NK-92 (cell line): ENCODE data around the gene RCE1.

Source experiments
- DNase-seq: peaks from one replicate; lab custom pipeline; 2025; ENCODE audit not compliant: unreplicated experiment; lab: John Stamatoyannopoulos, UW

RCE1 gene

DNA sequence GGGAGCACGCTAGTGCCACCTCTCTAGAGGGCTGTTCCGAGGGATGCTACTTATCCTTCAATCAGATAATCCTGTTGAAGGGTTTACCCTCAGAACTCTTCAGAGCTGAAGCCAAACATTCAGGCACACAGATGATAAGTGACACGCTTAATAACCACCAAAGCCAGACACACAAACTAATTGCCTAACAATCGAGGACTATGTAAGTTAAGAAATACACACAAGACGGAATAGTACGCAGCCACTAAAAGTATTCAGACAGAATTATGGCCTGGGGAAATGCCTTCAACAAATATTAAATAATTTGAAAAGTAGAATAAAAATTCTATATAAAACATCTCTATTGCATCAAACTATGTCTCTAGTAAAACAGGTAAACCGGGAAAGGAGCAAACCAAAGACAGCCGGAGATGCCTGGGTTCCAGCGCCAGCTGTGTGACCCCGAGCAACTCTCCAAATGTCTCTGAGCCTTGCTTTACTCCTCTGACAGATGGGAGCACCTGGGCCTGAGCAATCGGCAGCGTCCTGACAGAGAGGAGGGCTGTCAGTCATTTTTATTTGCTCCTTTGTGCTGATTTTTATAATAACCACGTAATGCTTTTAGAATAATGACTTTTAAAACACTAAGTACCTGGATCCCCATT lies 25.0 kb downstream of the RCE1 start:
- no peak for DNase-seq

DNA sequence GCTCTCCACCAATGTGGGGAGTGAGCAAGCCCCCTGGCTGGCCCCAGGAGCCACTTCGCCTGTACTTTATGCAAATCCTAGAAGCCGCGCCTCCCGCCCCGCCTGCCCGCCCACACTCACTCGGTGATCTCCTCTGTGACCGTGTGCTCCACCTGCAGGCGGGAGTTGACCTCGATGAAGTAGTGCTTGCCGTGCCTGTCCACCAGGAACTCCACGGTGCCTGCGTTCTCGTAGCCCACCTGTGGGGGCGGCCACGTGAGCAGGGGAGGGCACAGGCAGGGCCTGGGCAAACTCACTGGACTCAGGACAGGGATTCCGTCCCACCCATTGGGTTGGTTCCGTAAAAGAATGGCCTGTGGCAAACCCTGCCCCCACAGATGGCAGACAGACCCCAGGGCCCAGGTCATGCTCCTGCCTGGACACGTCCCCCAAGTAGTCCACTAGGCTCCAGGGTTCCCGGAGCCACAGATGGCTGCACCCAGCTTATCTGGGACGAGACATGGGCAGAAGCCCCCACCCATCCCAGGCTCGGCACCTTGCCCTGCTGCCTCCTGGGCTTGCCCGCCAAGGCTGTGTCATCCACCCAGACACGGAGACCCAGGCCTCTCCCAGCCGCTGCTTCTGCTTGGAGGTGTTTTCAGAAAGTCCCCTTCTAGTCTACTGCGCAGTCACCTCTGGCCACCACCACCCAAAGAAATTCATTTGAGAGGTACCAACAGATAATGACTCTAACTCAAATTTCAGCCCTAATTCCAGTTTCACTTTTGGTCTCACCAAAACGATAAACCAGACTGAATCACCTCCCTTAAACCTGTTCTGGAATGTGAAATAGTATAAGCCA lies 25.7 kb downstream of the RCE1 start:
- DNase-seq: no peak

DNA sequence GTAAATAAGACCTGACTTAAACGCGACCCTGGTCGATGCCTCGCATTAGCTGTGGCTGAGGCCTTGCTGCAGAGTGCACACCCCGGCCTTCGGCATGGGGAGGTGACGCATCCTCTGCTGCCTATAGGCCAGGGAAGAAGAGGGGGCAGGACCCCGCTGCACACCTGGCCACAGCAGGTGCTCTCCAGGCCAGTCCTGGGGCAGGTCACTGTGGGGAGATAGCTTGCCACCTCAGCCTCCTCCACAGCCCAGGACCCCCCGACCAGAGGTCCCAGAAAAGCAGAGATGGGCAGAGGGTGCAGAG lies 26.3 kb downstream of the RCE1 start:
- no peak for DNase-seq

DNA sequence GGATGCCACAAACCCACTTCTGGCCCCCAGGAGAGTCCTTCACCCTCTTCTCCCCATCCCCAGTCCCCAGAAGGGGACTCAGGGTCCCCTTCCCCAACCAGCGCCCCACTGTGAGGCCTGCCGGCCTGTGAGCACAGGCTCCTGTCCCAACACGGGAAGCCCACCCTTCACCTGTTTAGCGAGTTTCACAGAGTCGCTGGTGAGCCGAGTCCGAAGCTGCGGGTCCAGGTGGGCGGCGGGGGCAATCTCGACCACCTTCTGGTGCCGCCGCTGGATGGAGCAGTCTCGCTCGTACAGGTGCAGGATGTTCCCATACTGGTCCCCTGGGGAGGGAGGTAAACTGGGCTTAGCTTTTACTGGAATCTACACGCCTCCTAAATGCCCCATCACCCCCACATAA lies 26.9 kb downstream of the RCE1 start:
- no peak for DNase-seq

DNA sequence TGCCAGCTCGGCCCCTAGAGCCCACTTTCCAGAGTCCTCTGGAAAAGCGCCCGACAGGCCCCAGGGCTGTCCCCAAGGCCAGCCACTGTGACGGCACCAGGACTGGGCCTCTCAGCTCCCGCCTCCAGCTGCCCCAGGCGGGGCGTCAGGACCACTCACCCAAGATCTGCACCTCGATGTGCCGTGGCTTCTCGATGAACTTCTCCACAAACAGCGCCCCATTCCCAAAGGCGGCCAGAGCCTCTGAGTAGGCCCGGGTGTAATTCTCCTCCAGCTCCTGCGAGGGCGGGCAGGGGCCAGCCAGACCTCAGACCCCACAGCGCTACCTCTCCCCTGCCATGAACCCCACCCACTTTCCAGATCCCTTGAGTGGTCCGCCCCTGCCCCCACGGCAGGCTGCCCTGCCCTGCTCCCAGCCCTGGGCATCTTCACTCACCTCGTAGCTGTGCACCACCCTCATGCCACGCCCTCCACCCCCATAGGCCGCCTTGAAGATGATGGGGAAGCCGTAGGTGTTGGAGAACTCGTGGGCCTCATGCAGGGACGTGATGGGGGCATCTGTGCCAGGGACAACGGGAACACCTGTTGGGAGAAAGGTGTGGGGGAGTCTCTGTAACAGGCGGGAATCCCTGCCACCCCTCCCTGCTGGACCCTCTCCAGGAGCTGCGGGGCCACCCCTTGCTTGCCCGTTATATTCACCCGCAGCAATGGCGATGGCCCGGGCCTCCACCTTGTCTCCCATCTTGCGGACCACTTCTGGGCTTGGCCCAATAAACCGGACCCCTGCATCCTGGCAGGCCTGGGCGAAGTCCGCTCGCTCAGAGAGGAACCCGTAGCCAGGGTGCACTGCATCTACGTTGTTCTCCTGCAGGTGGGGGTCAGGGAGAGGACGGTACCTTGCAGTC lies 27.6 kb downstream of the RCE1 start:
- DNase-seq: no peak

DNA sequence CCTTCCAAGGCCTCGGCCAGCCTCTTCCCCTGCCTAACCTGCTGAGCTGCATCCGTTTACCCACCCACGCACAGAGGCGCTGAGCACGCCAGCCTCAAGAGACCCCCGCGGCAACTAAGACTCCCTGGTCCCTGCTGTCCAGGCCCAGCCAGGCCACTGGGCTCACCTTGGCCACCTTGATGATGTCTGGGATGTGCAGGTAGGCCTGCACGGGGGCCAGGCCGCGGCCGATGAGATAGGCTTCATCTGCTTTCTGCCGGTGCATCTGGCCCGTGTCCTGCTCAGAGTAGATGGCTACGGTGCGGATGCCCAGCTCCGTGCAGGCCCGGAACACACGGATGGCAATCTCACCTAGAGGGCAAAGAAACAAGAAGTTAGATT lies 28.3 kb downstream of the RCE1 start:
- no peak for DNase-seq

DNA sequence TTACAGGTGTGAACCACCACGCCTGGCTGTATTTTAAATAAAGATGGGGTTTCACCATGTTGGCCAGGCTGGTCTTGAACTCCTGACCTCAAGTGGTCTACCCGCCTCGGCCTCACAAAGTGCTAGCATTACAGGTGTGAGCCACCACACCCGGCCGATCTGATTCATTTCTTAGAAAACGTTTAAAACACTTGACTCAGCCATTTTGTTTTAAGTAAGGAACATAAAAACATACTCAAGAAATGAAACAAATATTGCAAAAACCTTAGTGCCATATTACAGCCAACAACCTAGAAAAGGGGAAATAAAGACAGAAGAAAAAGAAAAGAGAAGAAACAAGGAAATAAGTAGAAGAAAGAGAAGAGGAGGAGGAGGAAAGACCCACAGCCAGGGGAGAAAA lies 31.0 kb downstream of the RCE1 start:
- no peak for DNase-seq

DNA sequence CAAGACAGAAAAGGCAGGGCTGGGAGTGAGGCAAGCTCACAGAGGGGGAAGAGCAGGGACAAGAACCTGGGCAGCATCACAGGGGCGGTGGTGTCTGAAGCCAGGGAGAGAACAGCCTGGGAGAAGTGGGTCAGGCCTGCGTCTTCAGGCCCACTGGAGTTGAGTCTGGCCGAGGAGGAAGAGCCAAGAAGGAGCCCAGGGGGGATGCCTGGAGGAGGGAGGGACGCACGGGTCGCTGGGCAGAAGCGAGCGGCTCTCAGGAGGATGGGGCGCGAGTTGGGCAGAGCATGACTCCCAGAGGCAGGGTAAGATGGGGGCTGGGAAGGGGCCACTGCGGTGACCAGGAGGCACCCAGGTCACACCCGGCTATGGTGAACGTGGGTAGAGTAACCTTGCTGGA lies 32.1 kb downstream of the RCE1 start:
- no peak for DNase-seq

DNA sequence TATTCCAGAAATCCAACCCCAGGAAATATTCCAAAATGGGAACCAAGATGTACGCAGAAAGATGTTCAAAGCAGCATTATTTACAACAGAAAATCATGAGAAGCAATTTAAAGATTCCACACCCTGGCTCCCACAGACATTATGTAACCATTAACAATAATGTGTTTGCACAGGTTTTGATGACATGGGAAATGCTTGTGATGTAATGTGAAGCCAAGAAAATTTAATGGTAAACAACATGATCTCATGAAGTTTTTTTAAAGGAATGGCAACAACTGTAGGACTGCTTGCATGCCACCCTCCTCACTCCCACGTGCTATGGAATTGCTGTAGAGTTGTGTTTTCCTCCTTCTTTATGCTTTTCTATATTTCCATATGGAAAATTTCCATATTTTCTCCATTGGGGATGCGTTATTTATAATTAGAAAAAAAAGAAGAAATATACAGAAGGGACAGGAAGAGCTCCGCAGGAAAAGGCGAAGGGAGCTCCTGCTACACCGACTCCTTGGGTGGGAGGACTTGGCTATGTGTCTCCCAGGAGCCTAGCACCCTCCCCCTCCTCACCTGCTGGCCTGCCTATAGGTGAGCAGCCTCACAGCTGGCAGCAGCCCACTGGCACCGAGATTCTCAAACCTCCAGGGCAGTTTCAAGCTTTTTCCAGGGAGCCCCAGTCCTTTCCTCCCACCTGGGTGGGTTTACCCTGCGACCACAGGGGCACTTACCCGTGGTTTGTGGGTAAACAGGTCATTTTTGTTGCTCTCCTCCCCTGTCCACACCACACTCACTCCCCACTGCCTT lies 34.5 kb downstream of the RCE1 start:
- no peak for DNase-seq

DNA sequence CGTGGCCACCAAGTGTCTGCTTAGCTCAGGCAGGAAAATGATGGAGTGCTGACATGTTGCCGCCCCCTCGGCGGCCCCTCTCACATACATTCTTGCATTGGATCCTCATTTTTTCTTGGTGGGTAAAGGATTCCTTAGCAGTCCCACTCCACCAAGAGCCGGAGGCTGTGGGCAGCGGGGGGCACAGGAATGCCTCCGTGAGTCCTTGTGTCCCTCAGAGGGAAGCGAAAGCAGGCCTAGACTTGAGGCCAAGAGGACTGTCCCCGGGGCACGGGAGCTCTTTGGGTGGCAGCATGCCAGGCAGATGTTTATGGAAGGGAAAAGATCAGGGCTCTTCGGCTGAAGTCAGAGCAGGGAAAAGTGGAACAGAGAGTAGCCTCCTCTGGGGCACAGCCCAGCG lies 35.2 kb downstream of the RCE1 start:
- DNase-seq: no peak

DNA sequence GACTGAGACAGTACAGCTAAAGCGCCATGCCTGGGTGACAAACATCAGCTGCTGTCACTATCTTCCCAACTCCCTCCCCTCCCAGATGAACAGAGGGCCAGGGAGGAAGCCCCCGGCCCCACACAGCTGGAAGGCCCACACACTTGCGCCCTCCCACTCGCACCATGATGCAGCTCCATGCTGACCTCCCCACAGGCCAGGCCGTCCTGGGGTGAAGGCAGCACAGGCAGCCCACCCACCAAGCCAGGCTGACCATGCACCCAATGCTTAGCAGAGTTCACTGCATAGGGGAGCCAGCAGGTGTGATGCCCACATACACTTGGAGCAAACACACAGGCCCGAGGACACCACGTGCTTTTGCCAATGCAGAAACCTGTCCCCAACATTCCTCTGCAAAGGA lies 35.8 kb downstream of the RCE1 start:
- DNase-seq: no peak

DNA sequence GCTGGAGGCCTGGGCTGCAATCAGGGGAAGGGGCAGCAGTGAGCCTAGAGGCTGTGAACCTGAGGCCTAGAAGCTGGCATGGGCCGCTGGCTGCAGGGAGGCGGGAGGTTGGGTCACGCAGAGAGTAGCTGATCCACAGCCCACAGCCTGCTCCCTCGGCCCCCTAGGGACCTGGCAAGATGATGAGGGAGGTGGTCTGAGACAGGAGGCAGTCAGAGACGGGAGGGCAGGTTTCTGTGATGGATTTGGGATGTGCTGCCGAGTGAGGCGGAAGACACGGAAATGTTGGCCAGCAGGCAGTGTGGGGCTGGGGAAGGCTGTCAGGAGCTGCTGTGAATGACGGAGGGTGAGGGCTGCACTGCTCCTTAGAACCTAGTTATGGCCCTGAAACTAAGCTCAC lies 36.3 kb downstream of the RCE1 start:
- no peak for DNase-seq

DNA sequence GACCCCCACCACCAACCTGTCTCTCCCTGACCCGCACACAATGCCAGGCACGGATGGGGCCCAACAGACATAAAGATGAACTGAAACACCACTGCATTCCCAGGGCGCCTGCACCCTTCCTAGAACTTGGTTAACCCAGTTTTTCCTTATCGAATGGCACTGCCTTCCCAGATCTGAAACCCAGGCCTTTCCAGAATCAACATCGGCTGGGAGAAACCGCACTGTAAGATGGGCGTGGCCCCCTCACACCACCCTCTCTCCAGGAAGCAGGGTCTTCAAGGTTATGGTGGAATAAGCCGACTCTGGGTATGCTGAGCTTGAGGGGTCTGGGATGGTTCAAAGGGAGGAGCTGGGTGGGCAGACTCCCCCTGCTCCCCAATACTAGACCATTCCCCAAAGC lies 36.8 kb downstream of the RCE1 start:
- no peak for DNase-seq

DNA sequence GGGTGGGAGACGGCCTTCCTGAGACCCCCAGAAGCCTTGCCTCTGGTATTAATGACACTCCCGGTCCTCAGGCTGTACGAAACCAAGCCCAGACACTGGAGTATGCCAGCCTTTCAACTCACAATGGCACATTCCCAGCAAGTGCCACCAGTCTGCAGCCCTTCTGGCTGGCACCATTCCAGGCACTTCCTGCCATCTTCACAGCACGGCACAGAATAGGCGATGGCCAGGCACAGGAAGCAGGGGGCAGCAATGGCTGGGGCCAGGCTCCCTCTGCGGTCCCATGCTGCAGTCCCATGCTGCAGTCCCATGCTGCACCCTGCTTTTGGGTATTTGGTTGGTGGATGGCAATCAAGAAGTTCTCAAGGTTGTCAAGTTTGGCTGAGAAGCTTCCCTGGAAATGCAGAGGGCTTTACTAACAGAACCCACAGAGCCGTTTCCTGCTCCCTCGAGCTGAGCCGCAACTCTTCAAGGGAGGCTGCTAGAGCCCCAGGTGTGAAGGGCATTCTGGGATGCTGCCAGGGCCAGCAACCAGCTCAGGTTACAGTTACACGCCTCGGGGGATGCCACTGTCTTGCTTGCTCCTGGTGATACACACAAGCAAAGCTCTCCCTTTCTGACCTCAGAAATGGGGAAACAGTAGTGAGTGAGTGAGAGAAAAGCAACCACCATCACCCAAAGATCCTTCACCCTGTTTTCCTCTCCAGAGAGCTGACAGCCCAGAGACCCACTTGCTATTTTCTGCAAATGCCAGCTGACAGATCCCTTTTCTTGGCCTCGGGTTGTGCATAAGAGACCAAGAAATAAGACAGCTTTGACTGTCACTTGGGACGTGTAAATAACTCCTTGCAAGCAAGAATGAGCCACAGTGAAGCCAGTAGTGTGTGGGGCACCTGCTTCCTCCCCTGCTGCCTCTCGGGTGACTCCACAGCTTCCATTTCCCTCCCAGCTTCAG lies 37.5 kb downstream of the RCE1 start:
- DNase-seq: no peak

DNA sequence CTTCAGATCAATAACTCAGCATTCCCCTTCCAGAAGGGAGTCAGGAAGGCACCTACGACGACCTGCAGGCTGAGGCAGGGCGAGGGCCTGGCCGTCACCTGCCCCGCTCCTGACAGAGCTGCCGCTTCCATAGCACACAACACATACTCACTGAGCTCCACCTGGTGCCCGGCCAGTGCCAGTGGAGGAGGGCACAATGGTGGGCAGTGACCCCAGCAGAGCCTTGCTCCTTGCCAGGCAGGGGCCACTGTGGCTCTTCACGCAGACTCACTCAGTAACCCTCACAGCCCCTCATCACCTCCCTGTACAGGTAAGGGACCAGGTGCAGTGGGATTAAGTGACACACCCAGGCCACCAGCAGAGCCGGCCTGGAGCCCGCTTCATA lies 38.2 kb downstream of the RCE1 start:
- no peak for DNase-seq

DNA sequence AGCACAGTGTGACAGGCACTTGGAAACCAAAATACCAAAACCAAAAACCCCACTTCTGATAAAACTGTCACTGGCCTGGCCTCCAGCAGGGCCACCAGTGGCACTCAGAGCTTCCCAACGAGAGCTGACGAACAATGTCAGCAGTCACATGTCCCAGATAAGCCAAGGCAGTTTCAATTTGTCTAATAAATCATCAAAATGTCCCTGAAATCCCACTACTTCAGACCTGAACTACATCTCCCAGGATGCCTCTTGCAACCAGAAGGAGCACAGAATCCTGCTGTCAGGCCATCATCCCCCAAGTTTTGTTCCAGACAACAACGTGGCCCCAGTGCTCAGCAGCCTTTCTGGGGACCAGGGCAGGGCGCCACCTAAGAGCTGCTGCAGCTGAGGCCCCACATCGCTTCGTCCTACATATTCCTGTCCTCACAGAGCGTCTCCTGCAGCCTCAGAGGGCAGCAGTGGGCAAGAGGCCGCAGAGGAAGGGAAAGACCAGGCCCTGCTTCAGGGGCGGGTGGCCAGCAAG lies 38.7 kb downstream of the RCE1 start:
- DNase-seq: no peak

DNA sequence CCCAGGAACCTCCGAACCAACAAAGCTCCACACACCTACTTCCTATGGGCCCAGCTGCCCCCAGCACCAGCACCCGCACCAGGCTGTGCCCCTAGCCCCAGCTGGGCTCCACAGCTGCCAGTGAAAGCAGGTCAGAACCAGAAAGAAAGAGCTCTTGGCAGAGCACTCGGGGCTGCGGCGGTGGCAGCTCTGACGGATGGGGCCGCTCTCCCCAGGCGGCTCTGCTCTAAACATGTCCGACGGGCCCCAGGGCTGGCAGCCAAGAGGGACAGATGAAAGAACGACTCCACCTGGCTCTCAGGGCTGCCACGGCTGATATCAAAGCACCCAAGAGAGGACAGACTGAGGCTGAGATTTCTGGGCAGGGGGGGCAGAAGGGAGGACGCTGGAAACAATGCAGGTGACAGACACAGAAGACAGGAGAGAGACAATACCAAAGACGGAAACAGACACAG lies 39.3 kb downstream of the RCE1 start:
- DNase-seq: no peak

DNA sequence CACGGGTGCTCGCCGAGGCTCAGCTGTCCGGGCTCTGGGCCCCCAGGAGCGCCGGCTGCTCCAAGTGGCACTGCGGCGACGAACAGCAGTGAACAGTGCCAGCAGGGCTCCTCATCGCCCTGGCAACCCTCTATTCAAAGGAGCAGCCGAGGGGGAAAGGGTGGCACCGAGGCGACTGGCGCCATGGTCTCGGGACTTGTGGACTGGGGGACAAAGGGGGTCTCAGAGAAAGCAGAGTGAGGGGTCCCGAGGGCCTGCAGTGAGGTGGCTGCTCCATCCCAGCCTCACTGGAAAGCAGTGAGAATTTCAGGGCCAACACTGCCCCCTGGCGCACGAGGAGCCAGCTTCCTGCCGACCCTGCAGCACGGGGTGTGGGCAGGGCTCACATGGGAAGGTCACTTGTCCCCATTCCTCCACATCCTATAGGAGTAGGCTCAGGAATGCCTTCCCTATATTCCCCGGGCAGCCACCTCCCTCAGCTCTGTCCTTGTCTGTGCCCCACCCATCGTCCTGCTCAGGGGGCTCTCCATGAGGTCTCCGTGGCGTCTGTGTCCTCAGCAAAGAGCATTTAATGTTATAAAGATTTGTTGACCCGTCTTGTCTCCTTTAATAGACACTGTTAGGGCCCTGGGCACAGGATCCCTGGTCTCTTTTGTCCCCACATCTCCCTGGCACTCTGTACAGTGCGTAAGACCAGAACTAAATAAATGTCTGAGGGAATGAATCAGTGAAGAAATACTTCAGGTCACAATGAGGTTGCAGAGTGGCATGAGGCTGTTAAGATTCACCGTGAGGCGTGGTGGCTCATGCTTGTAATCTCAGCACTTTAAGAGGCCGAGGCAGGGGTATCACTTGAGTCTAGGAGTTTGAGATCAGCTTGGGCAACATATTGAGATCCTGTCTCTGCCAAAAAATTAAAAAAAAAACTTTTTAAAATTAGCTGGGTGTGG lies 40.0 kb downstream of the RCE1 start:
- no peak for DNase-seq

DNA sequence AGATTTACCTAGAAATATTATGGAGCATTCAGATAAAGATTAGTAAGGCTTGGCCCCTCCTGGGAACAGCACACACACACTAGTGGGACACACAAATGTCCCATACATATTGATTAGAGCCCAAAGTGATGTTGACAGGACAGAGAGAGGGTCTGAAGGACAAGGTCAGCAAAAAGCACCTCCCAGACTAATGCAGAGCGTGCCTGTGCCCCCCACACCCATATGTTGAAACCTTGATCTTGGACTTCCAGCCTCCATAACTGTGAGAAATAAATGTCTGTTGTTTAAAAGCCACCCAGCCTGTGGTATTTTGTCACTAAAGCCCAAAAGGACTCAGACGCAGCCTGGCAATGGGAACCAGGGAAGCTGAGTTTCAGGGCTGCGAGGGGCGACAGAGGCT lies 41.2 kb downstream of the RCE1 start:
- DNase-seq: no peak
